HG03354 (cell line): ENCODE measurements around the gene SPRY1.
A peak's percentile ranks its signal among the peaks of the same experiment; 100 is the strongest.

Experiments used
- ATAC-seq: cut with Tn5 transposase; IDR thresholded peaks from one replicate; pipeline ENCODE4 v1.9.1; 2021; ENCODE audit warnings: mild to moderate bottlenecking; ENCODE audit not compliant: unreplicated experiment, poor library complexity, severe bottlenecking

SPRY1 gene

DNA sequence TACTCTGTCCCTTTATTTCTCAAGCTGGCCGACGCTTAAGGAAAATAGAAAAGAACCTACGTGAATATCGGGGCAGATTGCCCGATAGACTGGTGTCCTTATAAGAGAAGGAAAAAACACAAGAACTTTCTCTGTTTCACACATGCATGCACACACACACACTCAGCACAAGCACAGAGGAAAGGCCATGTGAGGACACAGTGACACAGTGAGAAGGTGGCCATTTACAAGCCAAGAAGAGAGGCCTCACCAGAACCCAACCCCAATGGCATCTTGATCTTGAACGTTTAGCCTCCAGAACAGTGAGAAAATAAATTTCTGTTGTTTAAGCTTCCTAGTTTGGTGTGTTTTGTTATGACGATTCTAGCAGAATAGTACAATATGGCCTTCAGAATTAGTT lies 37.0 kb downstream of the SPRY1 start:
- ATAC-seq, result no peak

DNA sequence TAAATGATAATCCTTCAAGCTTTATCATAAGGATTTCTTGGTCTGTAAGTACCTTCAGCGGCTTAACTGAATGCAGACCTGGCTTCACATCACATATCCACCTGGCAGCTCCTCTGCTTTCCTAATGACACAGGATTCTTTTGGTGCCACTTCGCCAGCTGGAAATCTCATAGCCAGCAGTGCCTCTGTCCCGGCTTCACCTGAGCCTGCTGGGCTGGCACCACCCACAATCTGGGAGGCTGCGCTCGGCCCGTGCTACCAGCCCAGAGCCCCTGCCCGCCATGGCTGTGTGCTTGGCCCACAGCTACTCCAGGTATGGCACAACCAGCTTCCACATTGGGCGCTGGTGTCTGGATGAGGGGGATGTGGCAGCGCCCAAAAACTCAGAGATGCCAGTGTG lies 37.4 kb downstream of the SPRY1 start:
- no peak for ATAC-seq

DNA sequence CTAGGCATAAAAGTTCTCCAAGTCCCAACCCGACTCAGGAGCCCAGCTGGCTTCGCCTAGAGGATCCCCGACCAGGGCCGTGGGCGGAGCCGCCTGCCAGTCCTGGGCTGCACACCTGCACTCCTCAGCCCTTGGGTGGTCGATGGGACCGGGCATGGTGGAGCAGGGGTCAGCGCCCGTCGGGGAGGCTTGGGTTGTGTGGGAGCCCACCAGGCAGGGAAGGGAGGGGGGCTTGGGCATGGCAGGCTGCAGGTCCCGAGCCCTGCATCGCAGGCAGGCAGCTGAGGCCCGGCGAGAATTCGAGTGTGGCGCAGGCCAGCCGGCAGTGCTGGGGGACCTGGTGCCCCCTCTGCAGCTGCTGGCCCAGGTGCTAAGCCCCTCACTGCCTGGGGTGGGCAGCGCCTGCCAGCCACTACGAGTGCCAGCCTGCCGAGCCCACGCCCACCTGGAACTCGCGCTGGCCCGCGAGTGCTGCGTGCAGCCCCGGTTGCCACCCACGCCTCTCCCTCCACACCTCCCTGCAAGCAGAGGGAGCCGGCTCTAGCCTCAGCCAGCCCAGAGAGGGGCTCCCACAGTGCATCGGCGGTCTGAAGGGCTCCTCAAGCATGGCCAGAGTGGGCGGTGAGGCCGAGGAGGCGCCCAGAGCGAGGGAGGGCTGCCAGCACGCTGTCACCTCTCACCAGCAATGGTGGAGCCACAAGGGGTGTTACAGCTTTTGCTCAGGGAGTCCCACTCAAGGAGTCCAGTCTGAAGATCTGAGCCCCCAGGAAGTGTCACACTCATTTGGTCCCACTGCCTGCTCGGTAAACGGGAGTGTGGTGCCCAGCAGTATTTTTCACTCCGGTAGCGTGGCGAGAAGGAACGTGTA lies 38.9 kb downstream of the SPRY1 start:
- ATAC-seq, result no peak

DNA sequence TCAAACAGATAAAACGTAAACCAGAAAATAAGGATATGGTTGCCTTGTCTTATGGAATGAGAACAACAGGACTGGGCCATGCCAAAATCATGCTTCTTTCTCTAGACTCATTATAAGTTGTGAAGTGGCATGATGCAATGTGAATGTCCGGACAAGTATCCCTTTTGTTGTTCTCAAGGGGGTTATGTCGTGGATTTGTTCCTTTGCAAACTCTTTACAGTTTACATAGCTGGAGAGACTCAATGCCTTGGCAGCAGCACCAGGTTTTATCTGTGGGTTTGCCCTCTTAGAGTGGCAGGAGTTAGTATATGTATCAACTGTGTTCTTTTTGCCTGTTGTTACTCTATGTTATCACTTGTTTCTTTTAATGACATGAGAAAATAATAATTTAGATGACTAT lies 41.4 kb downstream of the SPRY1 start:
- ATAC-seq, result no peak

- ATAC-seq, result peak; percentile 68
These were observed 47.0 kb downstream of the SPRY1 start for GRCh38 chr4:123443401-123444289.

DNA sequence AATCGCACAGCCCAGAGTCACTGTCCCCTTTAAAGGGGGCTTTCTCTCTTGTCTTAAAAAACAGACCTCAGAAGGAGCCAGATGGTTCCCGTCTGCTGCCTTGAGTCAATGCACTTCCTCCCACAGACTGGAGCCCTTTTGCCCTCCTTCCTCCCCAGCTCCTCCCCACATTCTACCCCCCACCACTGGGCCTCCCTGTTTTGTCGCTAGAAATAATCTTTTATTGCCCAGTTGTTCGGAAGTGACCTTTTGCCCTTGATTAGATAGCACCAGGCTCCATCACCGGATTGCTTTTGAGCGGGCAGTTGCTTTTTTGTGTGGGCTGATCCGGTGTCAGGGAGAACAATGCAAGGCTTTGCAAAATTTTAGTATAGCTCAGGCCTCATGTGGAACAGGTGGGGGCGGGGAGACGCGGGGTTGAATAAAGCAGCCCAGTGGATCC lies 47.7 kb downstream of the SPRY1 start:
- ATAC-seq, result peak; percentile 92

DNA sequence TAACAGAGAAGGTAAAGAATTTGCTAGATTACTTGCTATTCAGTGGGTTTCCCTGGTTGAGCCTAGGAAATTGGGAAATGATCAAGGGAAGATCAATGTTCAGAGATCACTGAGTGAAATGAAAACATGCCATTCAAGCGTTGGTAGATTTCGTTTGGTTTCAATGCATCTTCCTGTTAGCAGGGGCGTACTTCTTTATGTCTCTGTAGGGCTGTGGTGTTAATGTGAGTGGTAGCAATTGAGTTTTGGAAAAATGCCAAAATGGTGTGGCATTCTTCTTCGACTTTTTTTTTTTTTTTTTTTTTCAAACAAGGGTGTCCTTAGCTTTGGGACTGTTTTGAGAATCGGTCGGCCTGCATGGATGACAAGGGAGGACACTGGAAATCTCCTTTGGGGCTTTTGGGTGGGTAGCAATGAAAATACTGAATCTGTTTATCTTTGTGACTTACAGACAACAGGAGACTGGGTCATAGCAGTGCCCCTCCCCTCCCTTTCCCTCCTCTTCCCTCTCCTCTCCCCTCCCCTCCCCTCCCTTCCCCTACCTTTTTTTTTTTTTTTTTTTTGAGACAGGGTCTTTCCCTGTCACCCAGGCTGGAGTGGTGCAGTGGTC lies 50.4 kb downstream of the SPRY1 start:
- ATAC-seq, result no peak

- peak; percentile 20 for ATAC-seq
These were observed 52.8 kb downstream of the SPRY1 start for GRCh38 chr4:123449362-123449761.

GRCh38 chr4:123449780-123450179 lies 53.2 kb downstream of the SPRY1 start:
- ATAC-seq, result peak; percentile 95

DNA sequence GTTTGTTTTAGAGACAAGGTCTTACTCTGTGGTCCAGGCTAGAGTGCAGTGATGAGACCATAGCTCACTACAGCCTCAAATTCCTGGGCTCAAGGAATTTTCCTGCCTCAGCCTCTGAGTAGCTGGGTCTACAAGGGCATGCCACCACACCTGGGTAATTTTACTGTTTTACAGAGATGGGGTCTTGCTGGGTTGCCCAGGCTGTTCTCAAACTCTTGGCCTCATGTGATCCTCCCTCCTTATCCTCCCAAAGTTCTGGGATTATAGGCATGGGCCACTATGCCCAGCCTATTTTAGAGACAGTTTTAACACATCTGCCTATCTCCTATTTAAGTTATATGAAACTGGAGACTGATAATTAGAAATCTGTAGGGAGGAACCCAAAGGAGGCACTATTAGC lies 53.8 kb downstream of the SPRY1 start:
- peak; percentile 1 for ATAC-seq

DNA sequence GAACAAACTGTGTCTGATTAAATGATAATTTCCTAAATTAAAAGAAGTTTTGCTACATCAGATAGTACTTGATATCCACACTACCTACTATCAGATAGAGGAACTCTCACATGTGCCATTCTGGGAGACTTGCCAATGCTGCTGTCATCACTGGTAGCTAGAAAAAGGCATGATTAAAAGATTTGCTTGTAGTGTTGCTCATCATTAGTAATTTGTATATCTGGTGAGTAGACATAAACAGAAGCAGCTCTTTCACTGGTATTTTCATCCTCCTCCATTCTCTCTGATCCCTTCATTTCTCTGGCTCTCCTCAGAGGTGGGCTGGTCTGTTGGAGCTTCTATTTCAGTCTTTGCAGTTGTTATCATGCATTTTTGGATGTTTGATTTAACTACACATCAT lies 56.0 kb downstream of the SPRY1 start:
- no peak for ATAC-seq

GRCh38 chr4:123453061-123453680 lies 56.6 kb downstream of the SPRY1 start:
- ATAC-seq, result no peak
